Thyroid gland (tissue), 4 donors: Measurements from ENCODE around the gene ETAA1.

Source experiments
- POLR2A ChIP-seq, 2 donors: fragments of 450-650 bp; IDR thresholded peaks; one replicate each; pipeline ENCODE4 v1.6.1; 2017; ENCODE audit warnings: antibody characterized with exemption in 2 of 2, mild to moderate bottlenecking in 2 of 2, moderate library complexity in 1 of 2
- TF ChIP-seq, protein P1 (sequence below), 6 experiments: fragments of 200-600 bp in 3 of 6; fragments of 450-650 bp in 3 of 6; sonication (generic) in 3 of 6; IDR thresholded peaks; one replicate each; pipeline ENCODE4 v1.5.1; 2016 to 2019; ENCODE audit warnings: antibody characterized with exemption in 6 of 6, mild to moderate bottlenecking in 2 of 6, inconsistent platforms in 1 of 6, moderate library complexity in 1 of 6

DNA sequence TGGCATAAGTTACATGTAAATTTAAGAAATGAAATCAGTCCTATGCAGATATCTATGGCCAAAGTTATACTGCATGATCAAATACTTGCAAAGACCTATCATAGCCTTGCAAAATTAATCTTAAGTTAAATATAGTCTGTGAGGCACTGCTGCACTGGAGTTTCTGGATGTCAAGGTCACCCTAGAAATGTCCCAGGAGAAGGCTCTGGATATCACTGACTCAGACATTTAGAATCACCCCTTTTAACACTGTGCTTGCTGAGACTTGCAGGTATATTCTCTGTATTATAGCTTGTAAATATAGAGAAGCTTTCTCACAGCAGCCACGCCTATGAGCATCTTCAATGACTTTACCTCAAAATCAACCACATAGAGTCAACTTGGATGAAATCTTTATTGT lies 51.5 kb downstream of the ETAA1 start:
- TF ChIP-seq, protein P1, sequence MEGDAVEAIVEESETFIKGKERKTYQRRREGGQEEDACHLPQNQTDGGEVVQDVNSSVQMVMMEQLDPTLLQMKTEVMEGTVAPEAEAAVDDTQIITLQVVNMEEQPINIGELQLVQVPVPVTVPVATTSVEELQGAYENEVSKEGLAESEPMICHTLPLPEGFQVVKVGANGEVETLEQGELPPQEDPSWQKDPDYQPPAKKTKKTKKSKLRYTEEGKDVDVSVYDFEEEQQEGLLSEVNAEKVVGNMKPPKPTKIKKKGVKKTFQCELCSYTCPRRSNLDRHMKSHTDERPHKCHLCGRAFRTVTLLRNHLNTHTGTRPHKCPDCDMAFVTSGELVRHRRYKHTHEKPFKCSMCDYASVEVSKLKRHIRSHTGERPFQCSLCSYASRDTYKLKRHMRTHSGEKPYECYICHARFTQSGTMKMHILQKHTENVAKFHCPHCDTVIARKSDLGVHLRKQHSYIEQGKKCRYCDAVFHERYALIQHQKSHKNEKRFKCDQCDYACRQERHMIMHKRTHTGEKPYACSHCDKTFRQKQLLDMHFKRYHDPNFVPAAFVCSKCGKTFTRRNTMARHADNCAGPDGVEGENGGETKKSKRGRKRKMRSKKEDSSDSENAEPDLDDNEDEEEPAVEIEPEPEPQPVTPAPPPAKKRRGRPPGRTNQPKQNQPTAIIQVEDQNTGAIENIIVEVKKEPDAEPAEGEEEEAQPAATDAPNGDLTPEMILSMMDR (IDR thresholded peaks at IDR 0.05) = no peak
- no peak for TF ChIP-seq POLR2A (IDR thresholded peaks at IDR 0.05)
